Measurements from ENCODE around the gene APOB. TPM values are rescaled to one million over a fixed set of nuclear protein-coding genes. Genes with fewer than 3 reads are reported as not detected.

The APOB gene
- total and polyA plus RNA-seq, 2 of the 13 experiments (the other 11 are each of a cell fraction or from before 2014, with no cell fraction given) = 1,569 to 2,515 TPM

GRCh38 chr2:21042958-21043743 lies 722 bp downstream of the APOB start (continued):
- TF ChIP-seq, protein P1, sequence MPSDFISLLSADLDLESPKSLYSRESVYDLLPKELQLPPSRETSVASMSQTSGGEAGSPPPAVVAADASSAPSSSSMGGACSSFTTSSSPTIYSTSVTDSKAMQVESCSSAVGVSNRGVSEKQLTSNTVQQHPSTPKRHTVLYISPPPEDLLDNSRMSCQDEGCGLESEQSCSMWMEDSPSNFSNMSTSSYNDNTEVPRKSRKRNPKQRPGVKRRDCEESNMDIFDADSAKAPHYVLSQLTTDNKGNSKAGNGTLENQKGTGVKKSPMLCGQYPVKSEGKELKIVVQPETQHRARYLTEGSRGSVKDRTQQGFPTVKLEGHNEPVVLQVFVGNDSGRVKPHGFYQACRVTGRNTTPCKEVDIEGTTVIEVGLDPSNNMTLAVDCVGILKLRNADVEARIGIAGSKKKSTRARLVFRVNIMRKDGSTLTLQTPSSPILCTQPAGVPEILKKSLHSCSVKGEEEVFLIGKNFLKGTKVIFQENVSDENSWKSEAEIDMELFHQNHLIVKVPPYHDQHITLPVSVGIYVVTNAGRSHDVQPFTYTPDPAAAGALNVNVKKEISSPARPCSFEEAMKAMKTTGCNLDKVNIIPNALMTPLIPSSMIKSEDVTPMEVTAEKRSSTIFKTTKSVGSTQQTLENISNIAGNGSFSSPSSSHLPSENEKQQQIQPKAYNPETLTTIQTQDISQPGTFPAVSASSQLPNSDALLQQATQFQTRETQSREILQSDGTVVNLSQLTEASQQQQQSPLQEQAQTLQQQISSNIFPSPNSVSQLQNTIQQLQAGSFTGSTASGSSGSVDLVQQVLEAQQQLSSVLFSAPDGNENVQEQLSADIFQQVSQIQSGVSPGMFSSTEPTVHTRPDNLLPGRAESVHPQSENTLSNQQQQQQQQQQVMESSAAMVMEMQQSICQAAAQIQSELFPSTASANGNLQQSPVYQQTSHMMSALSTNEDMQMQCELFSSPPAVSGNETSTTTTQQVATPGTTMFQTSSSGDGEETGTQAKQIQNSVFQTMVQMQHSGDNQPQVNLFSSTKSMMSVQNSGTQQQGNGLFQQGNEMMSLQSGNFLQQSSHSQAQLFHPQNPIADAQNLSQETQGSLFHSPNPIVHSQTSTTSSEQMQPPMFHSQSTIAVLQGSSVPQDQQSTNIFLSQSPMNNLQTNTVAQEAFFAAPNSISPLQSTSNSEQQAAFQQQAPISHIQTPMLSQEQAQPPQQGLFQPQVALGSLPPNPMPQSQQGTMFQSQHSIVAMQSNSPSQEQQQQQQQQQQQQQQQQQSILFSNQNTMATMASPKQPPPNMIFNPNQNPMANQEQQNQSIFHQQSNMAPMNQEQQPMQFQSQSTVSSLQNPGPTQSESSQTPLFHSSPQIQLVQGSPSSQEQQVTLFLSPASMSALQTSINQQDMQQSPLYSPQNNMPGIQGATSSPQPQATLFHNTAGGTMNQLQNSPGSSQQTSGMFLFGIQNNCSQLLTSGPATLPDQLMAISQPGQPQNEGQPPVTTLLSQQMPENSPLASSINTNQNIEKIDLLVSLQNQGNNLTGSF (CRISPR knock-in tag; IDR thresholded peaks at IDR 0.05) = peak; percentile 17; the same call in 1 of the 2 replicates
- peak; percentile 60; the same call in 1 of the 2 replicates for TF ChIP-seq AHR (CRISPR knock-in tag; IDR thresholded peaks at IDR 0.05)
- peak; percentile 99 for TF ChIP-seq KLF9 (CRISPR knock-in tag; IDR thresholded peaks at IDR 0.05; ENCODE audit: low read depth)
- peak; percentile 99 for TF ChIP-seq HNF4A (CRISPR knock-in tag; IDR thresholded peaks at IDR 0.05)
- TF ChIP-seq CSRNP2 (CRISPR knock-in tag; conservative IDR thresholded peaks at IDR 0.05; ENCODE audit: low read depth) = 0 out of 2 replicates have a peak, but pooled peaks have one; percentile 15
- TF ChIP-seq TIGD3 (CRISPR knock-in tag; IDR thresholded peaks at IDR 0.05; ENCODE audit: borderline replicate concordance) = no peak
- TF ChIP-seq ZFP36 (IDR thresholded peaks at IDR 0.05; ENCODE audit: borderline replicate concordance, low read depth, low read length, partially characterized antibody) = peak; percentile 73
- TF ChIP-seq, protein P2, sequence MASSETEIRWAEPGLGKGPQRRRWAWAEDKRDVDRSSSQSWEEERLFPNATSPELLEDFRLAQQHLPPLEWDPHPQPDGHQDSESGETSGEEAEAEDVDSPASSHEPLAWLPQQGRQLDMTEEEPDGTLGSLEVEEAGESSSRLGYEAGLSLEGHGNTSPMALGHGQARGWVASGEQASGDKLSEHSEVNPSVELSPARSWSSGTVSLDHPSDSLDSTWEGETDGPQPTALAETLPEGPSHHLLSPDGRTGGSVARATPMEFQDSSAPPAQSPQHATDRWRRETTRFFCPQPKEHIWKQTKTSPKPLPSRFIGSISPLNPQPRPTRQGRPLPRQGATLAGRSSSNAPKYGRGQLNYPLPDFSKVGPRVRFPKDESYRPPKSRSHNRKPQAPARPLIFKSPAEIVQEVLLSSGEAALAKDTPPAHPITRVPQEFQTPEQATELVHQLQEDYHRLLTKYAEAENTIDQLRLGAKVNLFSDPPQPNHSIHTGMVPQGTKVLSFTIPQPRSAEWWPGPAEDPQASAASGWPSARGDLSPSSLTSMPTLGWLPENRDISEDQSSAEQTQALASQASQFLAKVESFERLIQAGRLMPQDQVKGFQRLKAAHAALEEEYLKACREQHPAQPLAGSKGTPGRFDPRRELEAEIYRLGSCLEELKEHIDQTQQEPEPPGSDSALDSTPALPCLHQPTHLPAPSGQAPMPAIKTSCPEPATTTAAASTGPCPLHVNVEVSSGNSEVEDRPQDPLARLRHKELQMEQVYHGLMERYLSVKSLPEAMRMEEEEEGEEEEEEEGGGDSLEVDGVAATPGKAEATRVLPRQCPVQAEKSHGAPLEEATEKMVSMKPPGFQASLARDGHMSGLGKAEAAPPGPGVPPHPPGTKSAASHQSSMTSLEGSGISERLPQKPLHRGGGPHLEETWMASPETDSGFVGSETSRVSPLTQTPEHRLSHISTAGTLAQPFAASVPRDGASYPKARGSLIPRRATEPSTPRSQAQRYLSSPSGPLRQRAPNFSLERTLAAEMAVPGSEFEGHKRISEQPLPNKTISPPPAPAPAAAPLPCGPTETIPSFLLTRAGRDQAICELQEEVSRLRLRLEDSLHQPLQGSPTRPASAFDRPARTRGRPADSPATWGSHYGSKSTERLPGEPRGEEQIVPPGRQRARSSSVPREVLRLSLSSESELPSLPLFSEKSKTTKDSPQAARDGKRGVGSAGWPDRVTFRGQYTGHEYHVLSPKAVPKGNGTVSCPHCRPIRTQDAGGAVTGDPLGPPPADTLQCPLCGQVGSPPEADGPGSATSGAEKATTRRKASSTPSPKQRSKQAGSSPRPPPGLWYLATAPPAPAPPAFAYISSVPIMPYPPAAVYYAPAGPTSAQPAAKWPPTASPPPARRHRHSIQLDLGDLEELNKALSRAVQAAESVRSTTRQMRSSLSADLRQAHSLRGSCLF (CRISPR knock-in tag; IDR thresholded peaks at IDR 0.05; ENCODE audit: borderline replicate concordance) = 0 out of 2 replicates have a peak, but pooled peaks have one; percentile 1
- TF ChIP-seq ZNF432 (CRISPR knock-in tag; IDR thresholded peaks at IDR 0.05; ENCODE audit: borderline replicate concordance) = no peak
- peak; percentile 84 for TF ChIP-seq ZNF44 (CRISPR knock-in tag; IDR thresholded peaks at IDR 0.05)
- TF ChIP-seq ZNF75D (CRISPR knock-in tag; IDR thresholded peaks at IDR 0.05; ENCODE audit: borderline replicate concordance) = no peak
- TF ChIP-seq ZNF777 (CRISPR knock-in tag; IDR thresholded peaks at IDR 0.05) = no peak; the same call in 1 of the 2 replicates
- TF ChIP-seq SP5 (CRISPR knock-in tag; IDR thresholded peaks at IDR 0.05; ENCODE audit: borderline replicate concordance, low read depth) = peak; percentile 99
- no peak for TF ChIP-seq NR3C1 (CRISPR knock-in tag; IDR thresholded peaks at IDR 0.05)
- peak; percentile 76 for TF ChIP-seq EED (CRISPR knock-in tag; IDR thresholded peaks at IDR 0.05)

Data from HepG2 (cell line).